ENCODE measurements around the gene TMEM37.

TMEM37 gene

GRCh38 chr2:119427756-119428155 is 3.9 kb upstream of the TMEM37 start:
- no peak for TF ChIP-seq TAF1 (IDR thresholded peaks at IDR 0.05; ENCODE audit: borderline replicate concordance, low read depth, low read length)
- no peak for TF ChIP-seq POLR2A (IDR thresholded peaks at IDR 0.05; ENCODE audit: low read depth, low read length)
- TF ChIP-seq POLR2AphosphoS5 (IDR thresholded peaks at IDR 0.05; ENCODE audit: low read depth, low read length), result no peak
- no peak for FAIRE-seq

DNA sequence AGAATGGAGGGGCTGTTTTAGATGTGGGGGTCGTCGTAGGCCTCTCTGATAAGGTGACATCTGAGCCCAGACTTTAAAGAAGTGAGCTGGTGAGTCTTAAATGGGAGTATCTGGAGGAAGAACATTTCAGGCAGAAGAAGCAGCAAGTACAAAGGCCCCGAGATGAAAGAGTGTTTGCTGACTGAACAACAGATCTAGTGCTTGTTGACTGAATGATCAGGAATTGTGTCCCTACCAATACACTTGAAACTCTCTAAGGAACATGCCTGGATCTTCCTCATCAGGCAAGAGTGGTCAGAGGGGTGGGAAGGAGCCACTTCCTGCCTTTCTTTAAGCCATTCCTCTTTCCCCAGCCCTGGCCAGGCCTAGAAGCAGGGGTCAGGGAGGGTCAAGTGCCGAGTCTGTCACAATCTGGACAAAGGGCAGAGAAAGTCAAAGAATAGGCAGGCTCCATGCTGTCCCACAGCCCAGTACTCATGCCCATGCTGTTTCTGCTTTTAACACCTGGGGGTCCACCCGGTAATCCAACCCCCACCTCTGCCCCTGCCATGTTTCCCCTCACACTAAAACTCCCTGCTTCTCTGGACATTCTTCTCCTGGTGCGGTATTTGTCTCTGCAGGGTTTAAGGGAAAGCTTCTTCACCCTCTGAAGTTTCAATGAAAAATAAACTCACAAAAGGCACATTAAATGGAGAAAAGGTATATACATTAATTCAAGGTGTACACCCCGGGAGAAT is 3.0 kb upstream of the TMEM37 start:
- no peak for FAIRE-seq
- no peak for TF ChIP-seq POLR2AphosphoS5 (IDR thresholded peaks at IDR 0.05; ENCODE audit: low read depth, low read length)
- TF ChIP-seq POLR2A (IDR thresholded peaks at IDR 0.05; ENCODE audit: low read depth, low read length), result no peak
- TF ChIP-seq TAF1 (IDR thresholded peaks at IDR 0.05; ENCODE audit: borderline replicate concordance, low read depth, low read length), result no peak
- DNase-seq (ENCODE audit: insufficient read length), result no peak

More at GRCh38 chr2:119427756-119428155, 3.9 kb upstream of the TMEM37 start:
- no peak for DNase-seq (ENCODE audit: insufficient read length)

- TF ChIP-seq TAF1 (IDR thresholded peaks at IDR 0.05; ENCODE audit: borderline replicate concordance, low read depth, low read length), result no peak
- TF ChIP-seq POLR2AphosphoS5 (IDR thresholded peaks at IDR 0.05; ENCODE audit: low read depth, low read length), result no peak
- no peak for TF ChIP-seq POLR2A (IDR thresholded peaks at IDR 0.05; ENCODE audit: low read depth, low read length)
- no peak for DNase-seq (ENCODE audit: insufficient read length)
- FAIRE-seq, result no peak
Measured at GRCh38 chr2:119429225-119429981, 2.3 kb upstream of the TMEM37 start.

DNA sequence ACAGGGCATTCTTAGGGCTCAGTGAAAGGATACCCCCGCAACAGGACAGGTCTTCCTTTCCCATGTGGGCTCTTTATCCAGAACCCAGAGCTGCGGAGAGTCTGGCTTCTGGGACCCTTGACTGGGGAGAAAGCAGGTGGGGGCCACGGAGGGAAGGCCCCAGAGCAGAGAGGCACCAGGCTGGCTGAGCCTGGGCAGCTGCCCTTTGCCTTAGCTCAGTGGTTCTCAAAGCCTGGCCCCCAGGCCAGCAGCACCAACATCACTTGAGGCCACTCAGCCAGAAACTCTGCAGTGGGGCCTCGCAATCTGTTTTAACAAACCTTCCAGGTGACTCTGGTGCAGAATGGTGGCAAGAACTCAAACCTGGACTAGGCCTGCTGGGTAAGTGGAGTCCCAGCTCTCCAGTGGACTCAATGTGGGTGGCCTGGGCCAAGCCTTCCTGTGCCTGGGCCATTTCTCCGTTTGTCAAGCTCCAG is 1.6 kb upstream of the TMEM37 start:
- FAIRE-seq (no peak), DNase-seq (ENCODE audit: insufficient read length) (no peak)
- no peak for TF ChIP-seq TAF1 (IDR thresholded peaks at IDR 0.05; ENCODE audit: borderline replicate concordance, low read depth, low read length)
- no peak for TF ChIP-seq POLR2AphosphoS5 (IDR thresholded peaks at IDR 0.05; ENCODE audit: low read depth, low read length)
- no peak for TF ChIP-seq POLR2A (IDR thresholded peaks at IDR 0.05; ENCODE audit: low read depth, low read length)

- no peak for DNase-seq (ENCODE audit: insufficient read length)
- peak; percentile 38 for FAIRE-seq
- no peak for TF ChIP-seq POLR2AphosphoS5 (IDR thresholded peaks at IDR 0.05; ENCODE audit: low read depth, low read length)
- TF ChIP-seq POLR2A (IDR thresholded peaks at IDR 0.05; ENCODE audit: low read depth, low read length), result no peak
- no peak for TF ChIP-seq TAF1 (IDR thresholded peaks at IDR 0.05; ENCODE audit: borderline replicate concordance, low read depth, low read length)
Measured at GRCh38 chr2:119431976-119432850, 559 bp downstream of the TMEM37 start.

GRCh38 chr2:119432851-119433522 is 1.3 kb downstream of the TMEM37 start:
- TF ChIP-seq POLR2A (IDR thresholded peaks at IDR 0.05; ENCODE audit: low read depth, low read length) (no peak), POLR2AphosphoS5 (IDR thresholded peaks at IDR 0.05; ENCODE audit: low read depth, low read length) (no peak), TAF1 (IDR thresholded peaks at IDR 0.05; ENCODE audit: borderline replicate concordance, low read depth, low read length) (no peak)
- DNase-seq (ENCODE audit: insufficient read length) (no peak), FAIRE-seq (no peak)

- no peak for FAIRE-seq
- no peak for TF ChIP-seq TAF1 (IDR thresholded peaks at IDR 0.05; ENCODE audit: borderline replicate concordance, low read depth, low read length)
- TF ChIP-seq POLR2A (IDR thresholded peaks at IDR 0.05; ENCODE audit: low read depth, low read length), result no peak
- TF ChIP-seq POLR2AphosphoS5 (IDR thresholded peaks at IDR 0.05; ENCODE audit: low read depth, low read length), result no peak
Measured at GRCh38 chr2:119433636-119434327, 2.1 kb downstream of the TMEM37 start.

GRCh38 chr2:119434664-119435063 is 3.0 kb downstream of the TMEM37 start:
- TF ChIP-seq POLR2AphosphoS5 (IDR thresholded peaks at IDR 0.05; ENCODE audit: low read depth, low read length) (no peak), POLR2A (IDR thresholded peaks at IDR 0.05; ENCODE audit: low read depth, low read length) (no peak), TAF1 (IDR thresholded peaks at IDR 0.05; ENCODE audit: borderline replicate concordance, low read depth, low read length) (no peak)
- FAIRE-seq (no peak), DNase-seq (ENCODE audit: insufficient read length) (no peak)

More at GRCh38 chr2:119433636-119434327, 2.1 kb downstream of the TMEM37 start:
- DNase-seq (ENCODE audit: insufficient read length), result no peak

DNA sequence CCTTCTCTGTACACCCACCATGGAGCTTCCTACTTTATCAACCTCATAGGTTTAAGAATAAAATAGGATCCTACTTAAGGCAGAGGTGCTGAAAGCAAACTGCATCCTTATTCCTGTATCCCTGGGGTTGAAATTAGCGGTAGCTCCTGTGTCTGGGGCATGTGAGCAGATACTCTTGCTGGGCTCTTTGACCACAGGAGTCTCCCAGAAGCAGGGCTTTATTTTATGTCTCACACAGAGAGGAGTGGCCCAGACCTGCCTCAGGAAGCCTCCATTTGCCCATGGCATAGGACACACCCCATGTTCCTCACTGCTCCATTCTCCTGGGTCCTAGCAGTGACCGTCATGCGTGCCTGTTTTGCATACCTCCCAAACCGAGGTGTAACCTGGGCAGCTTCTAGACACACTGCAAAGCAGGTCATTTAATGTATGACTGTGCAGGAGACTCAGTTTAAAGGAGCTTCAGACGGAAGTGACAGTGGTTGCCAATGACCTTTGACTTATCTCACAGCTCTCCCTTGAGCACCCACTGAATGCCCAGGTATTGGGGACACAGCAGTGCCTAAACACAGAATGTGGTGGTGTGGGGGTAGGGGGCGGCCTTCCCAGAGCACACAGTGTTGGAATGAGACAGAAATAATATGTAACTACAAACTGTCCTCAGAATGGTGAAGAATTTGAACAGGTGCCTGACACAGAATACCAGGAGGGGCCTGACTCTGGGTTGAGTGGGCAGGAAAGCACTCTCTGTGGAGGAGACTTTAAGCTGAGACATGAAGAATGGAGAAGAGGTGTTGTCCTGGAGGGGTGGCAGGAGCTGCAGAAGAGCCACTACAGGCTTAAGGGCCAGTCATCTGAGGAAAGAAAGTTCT is 3.7 kb downstream of the TMEM37 start:
- FAIRE-seq, result peak; percentile 40
- DNase-seq (ENCODE audit: insufficient read length), result no peak
- TF ChIP-seq POLR2A (IDR thresholded peaks at IDR 0.05; ENCODE audit: low read depth, low read length), result no peak
- TF ChIP-seq POLR2AphosphoS5 (IDR thresholded peaks at IDR 0.05; ENCODE audit: low read depth, low read length), result no peak
- TF ChIP-seq TAF1 (IDR thresholded peaks at IDR 0.05; ENCODE audit: borderline replicate concordance, low read depth, low read length), result no peak
